Measurements from ENCODE around the gene SPAG16.

SPAG16 gene

DNA sequence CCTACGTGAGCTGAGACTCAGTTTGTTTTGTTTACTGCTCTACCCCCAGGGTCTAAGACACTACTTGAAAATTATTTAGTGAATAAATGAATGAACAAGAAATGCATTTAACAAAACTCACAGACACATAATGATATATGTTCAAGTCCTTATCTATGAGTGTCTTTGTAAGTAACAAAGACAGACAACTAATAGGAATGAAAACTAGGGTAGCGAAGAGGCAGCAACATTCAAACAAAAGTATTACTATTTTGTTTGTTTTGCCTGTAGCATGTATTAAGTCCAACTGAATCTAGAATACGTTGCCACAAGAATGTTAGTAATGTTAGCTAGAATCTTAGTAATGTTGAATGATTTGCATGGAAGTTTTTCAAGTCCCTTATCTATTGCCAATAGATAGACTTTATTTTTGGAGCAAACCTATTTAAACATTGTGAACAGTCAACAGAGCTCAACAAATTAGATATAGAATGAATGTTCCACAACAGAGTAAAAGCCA is 981.8 kb downstream of the SPAG16 start:
- DNase-seq (ENCODE audit: low read depth) = no peak

DNA sequence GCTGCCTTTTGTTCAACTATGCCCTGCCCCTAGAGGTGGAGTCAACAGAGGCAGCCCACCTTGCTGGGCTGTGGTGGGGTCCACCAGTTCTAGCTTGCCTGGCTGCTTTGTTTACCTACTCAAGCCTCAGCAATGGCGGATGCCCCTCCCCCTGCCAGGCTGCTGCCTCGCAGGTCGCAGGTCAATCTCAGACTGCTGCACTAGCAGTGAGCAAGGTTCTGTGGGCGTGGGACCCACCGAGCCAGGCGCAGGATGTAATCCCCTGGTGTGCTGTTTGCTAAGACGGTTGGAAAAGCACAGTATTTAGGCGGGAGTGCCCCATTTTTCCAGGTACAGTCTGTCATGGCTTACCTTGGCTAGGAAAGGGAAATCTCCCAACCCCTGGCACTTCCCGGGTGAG is 993.6 kb downstream of the SPAG16 start:
- DNase-seq (ENCODE audit: low read depth) = no peak

DNA sequence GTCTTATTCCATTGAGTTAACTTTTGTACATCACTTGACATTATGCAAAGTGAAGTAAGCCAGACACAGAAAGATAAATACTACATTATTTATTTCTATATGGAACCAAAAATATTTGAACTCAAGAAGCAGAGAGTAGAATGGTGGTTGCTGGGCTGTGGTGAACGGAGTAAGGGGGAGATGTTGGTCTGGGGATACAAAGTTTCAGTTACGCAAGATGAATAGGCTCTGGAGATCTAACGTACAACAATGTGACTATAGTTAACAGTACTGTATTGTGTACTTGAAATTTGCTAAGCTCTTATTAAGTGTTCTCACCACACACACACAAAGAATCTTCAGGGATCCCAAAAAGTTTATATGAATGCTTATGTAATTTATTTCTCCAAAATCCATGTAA is 1001.7 kb downstream of the SPAG16 start:
- no peak for DNase-seq (ENCODE audit: low read depth)

DNA sequence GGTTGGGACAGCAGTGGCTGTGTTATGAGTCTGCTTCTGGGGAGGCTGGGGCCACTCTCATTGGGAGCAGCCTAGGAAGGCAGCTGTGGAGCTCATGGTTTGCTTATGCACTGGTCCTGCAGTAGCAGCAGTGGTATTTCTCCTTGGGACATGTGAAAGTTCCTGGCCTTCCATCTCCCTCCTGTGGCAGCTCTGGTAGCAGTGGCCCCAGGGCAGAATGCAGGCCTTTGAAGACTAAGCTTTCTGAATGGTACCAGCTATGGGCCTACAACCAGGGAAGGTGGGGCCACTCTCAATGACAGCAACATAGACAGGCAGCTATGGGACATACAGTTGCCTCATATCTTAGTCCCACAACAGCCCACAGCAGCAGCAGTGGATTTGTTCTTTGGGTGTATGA is 1009.3 kb downstream of the SPAG16 start:
- no peak for DNase-seq (ENCODE audit: low read depth)

DNA sequence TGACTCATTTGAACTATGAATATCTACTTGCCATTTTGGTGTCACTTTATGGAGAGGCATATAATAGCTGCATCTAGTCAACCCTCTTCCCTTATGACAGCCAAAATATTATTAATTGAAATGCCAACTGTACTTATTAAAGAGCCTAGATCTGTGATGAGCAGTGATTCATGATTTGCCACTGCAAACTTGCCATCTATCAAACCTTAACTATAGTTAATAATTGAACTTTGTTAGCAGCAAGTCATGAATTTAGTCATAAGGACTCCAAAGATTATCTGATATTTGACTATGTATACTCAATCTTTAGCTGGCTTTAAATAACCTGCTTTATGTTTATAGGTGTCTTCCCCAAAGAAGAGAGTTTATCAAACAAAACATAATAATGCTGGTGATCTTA is 1010.2 kb downstream of the SPAG16 start:
- no peak for DNase-seq (ENCODE audit: low read depth)

DNA sequence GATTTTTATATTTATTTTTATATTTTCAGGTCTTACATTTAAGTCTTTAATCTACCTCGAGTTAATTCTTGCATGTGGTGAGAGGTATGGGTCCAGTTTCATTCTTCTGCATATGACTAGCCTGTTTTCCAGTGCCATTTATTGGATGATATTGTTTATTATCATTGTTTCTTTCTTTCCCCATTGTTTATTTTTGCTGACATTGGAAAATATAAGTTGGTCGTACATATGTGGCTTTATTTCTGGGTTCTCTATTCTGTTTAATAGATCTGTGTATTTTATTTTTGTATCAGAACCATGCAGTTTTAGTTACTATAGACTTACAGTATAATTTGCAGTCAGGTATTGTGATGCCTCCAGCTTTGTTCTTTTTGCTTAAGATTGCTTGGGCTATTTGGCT is 1013.2 kb downstream of the SPAG16 start:
- no peak for DNase-seq (ENCODE audit: low read depth)

DNA sequence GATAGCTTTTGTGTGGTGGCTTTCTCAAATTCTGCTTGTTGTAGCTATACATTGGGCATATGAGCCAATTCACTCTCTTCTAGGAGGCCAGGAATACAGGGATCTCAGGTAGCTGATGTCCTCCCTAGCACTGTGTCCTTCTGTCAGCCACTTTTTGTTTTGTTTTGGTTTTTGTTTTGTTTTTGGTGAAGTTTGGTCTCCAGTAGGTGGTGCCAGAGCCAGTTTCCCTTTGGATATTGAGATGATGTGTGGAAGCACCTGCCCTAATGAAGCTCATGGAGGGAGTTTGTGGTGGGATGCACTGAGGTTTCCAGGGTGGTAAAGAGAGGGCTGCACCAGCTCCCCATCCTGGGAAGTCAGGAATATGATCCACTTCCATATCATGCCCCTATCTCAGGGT is 1026.1 kb downstream of the SPAG16 start:
- DNase-seq (ENCODE audit: low read depth) = no peak

DNA sequence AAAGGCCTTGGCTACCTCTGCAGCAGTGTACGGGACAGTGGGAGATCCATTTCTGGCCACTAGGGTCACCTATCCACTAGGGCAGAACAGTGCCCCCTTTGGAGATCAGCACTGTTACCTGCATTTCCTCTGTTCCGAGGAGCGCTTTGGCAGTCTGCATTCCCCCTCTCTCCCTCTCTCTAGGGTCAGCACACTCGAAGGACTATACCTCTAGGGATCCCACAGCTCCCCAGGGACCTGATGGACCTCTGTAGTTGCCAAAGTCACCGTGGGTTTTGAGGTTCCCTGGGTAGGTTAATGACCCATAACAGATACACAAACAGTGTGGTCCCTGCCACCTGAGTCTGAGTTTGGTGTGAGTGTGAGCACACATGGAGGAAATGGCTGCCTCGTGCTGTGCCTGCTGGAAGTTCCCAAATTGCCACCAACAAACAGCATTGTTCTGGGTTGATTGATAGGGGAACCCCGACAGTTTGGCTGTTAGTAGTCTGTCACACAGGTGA is 1026.8 kb downstream of the SPAG16 start:
- no peak for DNase-seq (ENCODE audit: low read depth)

DNA sequence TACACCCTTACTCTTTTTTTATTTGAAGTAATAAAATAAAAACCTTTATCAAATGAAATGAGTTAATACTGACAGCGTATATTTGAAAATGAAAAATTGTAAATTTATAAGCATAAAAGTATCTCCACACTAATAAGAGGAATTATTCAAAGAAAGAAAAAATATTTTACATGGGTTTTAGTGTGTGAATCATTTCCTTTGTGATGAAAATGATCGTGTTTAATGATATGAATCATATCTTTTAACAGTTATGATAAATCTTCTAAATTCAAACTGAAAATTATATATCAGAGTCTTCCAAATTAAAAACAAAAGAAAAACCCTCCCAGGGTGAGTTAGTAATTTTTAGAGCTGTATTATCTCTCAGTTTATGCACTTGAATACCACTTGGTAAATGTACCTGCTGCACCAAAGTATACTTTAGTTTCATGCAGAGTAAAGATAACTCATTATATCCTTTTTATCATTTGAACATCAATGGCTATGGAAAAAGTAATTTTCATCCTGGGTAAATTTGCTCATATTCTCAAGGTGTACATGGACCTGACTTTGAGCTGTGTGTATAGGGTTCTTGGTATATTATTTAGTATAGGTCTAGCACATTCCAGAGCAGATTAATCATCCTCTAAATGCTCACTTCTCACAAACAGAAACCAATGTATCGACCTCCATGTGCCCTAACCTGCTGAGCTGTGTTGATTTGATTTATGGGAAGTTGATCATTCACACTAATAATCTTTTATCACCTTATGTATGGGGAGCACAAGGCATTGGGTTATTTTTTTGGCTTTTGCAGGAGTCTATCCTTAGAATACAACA is 1027.9 kb downstream of the SPAG16 start:
- no peak for DNase-seq (ENCODE audit: low read depth)

DNA sequence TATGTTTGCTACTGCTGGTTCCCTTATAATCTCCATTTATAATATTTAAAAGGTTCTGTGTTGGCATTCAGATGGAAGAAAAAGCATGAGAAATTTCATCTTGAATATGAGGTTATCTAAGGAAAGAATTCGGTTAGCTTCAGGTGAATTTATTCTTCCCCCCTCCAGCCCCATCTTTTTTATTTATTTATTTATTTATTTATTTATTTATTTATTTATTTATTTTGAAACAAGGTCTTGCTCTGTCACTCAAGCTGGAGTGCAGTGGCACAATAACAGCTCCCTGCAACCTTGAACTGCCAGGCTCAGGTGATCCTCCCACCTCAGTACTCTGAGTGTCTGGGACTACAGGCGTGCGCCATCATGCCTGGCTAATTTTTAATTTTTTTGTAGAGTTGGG is 1031.1 kb downstream of the SPAG16 start:
- DNase-seq (ENCODE audit: low read depth) = no peak

DNA sequence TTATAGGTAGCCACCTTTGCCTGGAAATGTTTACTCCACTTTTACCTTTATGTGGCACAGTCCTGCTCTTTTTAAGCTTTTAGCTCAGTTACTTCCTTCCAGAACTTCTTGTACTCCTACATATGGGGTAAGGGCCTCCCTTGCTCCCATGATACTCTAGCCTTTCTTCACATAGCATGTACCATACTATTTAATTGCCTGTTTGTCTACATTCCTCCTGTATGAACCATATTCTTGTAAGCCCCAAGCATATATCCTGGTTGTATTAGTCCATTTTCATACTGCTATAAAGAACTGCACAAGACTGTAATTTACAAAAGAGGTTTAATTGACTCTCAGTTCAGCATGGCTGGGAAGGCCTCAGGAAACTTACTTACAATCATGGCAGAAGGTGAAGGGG is 1035.9 kb downstream of the SPAG16 start:
- no peak for DNase-seq (ENCODE audit: low read depth)

DNA sequence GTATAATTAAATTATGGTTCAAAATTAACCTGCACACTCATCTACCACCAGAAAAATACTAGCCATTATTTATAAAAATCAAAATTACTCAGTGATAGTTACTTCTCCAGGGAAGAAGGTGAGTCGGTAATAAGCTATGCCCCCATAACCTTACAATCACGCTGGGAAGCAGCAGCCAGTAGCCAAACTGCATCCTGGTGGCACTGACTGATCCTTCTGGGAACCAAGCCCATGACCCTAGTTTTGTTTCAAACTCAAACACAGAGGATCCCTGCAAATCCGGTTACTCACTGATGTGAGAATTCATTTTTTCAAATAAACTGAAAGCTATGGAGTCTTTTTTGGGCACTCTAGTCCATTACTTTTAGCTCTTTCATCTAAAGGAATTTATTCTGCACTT is 1038.4 kb downstream of the SPAG16 start:
- no peak for DNase-seq (ENCODE audit: low read depth)

DNA sequence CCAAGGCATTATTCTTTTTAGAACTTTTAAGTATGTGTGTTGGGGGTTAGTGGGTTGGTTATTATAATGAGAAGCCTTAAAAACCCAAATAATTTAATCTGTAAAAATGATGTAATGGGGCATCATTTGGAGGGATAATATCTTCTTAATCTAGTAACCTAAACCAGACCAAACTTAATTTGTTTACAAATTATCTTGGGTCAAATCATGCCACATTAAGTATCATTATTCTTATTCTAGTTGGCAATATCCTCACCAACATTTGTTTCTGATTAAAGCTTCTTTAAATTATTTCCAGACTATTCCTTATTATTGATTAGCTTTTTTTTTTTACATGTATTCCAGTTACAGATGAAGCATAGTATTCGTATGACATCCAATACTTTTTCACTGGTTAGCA is 1041.1 kb downstream of the SPAG16 start:
- DNase-seq (ENCODE audit: low read depth) = no peak

DNA sequence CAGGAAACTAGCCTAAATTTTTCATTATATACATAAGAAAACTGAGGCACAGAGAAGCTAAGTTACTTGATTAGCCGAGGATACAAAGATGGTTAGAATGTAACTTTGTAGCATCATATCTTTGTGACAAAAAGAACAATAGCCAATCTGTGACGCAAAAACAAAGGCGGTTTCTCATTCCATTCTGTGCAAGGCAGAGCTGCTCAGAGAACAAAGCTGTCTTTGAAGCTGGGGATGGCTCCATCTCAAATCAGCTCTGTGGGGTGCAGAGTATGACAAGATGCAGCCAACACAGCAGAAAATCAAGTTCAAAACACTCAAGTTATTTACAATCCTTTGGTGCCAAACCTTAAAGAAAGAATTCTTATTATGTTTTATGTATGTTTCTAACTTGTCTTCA is 1044.7 kb downstream of the SPAG16 start:
- DNase-seq (ENCODE audit: low read depth) = no peak

DNA sequence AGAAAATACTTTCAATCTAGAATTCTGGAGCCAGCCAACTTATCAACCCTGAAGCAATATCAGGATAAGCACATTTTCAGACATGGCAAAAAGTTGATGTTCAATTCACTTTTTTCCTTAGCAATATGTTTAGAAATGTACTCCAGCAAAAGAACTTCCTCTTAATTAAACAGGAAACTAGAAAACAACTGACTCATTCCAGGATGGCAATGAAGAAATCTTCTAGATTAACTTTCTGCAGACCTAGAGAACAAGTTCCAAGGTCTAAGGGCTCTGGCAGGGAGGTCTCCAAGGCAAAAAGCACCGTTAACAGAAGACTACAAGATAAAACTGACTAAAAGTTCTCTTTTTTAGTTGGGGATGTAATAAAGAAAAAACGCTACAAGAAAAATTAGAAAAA is 1057.4 kb downstream of the SPAG16 start:
- DNase-seq (ENCODE audit: low read depth) = no peak

DNA sequence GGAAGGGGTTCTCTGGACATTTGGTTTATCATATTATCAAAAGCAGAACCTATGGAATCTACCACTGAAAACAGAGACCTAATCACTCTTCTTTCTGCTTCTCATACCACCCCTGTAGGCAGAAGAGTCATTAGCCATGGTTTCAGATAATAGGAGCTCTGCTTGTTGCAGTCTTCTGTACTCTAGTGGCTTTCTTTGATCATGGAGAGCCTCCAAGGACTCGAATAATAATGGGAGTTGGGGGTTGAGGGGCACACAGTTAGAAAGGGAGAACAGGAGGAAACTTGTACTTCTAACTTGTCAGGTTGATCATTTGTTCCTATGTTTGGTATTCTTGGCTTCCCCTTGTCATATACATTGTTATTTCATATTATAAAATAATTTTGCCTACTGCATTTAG is 1074.2 kb downstream of the SPAG16 start:
- DNase-seq (ENCODE audit: low read depth) = no peak

DNA sequence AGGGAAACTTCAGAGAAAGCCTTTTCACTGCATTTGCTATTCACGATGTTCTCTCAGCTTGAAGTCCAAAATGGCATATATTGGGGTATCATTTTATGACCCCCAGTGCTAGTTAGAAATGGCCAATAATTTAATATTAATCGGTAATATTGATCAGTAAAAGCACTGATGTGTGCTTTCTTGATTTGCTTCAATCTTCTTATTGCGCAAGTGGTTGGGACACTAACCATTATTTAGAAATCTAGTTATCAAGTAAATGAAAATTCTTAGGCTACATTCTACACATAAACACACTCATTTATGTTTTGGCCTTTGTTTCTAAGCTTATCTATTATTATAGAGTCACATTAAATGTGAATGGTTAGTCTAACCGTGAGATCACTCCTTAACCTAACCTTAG is 1076.9 kb downstream of the SPAG16 start:
- no peak for DNase-seq (ENCODE audit: low read depth)

DNA sequence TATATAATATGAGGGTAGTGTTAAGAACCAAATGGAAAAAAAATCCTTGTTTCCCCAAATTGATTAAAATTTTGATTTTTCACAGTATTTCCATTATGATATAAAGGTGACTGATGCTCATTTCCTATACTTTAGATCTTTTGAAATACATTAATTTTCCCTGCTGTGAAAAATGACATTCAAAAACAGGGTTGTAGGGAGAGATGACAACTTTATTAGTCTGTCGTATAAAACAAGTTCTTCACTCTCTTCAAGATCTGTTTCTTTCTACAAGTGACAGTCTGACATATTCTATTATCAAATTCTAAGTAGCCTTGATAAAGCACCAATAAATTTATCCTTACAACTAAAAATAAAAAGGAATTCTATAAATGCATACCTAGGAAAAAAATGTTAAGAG is 1081.3 kb downstream of the SPAG16 start:
- DNase-seq (ENCODE audit: low read depth) = no peak

DNA sequence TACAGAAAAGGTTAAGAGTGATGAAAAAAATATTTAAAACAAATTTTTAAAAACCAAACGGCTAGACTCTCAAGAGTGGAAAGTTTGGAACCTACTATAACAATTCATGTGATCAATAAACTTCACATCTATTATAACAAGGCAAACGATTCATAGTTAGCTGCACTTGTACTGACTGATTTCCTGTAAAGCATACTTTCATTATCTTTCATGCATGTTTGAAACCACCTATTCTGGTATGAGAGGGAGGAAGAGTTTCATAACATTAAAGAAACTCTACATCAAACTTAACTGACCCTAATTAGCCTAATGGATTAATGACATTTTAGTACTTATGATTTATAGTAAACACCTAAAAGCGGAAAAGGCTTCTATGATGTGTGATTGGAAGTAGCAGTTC is 1082.9 kb downstream of the SPAG16 start:
- no peak for DNase-seq (ENCODE audit: low read depth)

DNA sequence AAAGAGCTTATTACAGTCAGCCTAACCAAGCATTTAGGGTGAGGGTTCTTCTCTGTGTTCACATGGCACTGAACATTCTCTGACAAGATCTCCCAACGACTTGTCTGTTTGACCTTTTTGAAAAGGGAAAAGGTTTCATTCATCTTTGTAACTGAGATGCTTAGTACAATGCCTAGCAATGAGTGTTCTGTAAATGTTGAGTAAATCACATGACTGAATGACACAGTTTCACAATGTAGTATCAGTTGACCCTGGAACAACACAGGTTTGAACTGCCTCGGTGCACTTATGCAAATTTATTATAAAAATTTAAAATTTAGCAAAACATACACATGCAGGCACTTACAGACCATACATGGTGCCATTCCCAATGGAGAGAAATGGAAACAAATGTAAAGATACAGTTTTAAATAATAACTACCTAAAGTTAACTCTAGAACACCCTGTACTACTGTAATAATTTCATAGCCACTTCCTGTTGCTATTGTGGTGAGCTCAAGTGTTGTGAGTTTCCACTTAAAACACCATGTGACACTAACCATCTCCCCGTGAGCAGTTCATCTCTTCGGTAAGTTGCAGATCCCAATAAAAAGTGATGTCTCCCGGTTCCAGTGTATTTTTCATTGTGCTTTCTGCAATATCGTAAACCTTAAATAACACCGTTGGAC is 1092.5 kb downstream of the SPAG16 start:
- DNase-seq (ENCODE audit: low read depth) = no peak

DNA sequence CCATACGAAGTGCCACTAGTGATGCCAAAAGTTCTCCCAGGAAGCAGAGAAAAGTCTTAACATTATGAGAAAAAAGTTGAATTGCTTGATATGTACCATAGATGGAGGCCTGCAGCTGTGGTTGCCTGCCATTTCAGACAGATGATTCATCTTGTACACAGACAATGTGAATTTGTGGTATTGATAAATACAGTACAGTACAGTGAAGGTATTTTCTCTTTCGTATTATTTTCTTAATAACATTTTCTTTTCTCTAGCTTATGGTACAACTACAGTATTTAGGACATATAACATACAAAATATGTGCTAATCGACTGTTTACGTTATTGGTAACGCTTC is 1093.0 kb downstream of the SPAG16 start:
- DNase-seq (ENCODE audit: low read depth) = no peak

DNA sequence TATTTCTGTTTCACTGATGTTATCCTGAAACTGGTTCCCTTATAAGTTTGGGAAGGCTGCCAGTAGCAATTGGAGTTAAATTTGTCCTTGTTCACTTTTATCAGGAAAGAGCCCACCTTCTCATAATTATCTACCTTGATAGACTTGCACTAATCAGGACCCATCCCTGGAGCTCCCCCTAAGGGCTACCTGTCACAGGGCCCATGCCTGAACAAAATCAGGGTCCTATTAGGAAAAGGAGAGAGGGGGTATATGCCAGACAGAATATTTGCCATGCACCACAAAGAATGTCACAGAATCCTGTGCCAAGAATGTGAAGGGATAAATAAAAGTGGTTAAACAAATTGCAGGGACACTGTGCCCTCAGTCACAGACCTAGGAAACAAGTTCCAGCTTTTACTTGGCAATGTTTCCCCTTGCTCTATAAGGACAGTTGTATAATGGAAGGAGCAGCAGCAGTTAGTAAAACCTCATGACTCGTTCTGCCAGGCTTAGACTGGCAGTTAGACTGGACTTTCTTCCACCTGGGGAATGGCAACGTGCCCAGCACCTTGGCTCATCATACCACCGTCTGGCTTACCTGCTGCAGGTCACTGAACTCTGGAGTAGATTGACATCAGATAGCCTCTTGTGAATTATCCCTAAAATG is 1094.3 kb downstream of the SPAG16 start:
- no peak for DNase-seq (ENCODE audit: low read depth)

DNA sequence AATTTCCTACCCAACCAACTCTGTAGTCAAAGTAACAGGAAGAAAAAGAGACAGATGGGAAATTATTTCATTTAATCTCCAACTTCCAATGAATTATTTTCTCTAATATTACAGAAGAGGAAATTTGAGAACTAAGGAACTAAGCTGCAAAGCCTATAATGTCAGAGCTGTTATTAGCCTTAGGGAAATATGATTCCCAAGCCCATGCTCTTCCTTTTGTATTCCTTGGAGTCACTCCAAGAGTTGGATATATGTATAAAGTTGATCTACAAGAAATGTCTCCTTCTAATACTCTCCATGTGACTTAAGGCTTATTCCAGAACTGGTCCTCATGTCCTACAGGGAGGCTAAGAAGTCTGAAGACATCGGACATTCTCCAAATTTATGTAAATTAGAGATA is 1095.0 kb downstream of the SPAG16 start:
- DNase-seq (ENCODE audit: low read depth) = no peak
